Activated naive CD8-positive, alpha-beta T cell treated with anti-CD3 and anti-CD28 coated beads, Interleukin-2, amount 50 U/mL, for 16 hours (primary cell): ENCODE measurements around the gene RRP15.
"Not testable (repeated sequence)": the region's sequence is repeated elsewhere in the genome, so short reads cannot be mapped to it uniquely, and the experiment has no call there.

Experiments used
- DNase-seq: peaks from one replicate; pipeline ENCODE4 v3.0.0-alpha.2; 2020; ENCODE audit warnings: low read depth, low spot score

RRP15 gene

DNA sequence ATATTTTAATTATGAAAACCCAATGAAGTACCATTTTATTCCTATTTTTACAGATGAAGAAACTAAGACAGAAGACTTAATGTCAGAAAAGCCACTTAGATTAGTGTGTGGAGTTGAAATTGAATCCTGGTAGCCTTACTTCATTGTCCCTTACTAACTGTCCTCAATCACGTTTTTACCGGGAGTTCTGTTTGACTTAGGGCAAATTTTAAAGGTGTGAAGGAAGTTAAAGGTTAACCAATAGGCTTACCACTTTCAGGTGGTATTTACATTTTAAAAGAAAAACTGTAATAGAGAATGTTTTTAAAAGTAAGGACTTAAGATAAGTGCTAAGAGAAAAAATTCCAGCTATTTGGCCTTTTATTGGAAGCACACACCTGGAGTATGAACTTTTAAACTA, 12.4 kb downstream of the RRP15 start:
- no peak for DNase-seq

DNA sequence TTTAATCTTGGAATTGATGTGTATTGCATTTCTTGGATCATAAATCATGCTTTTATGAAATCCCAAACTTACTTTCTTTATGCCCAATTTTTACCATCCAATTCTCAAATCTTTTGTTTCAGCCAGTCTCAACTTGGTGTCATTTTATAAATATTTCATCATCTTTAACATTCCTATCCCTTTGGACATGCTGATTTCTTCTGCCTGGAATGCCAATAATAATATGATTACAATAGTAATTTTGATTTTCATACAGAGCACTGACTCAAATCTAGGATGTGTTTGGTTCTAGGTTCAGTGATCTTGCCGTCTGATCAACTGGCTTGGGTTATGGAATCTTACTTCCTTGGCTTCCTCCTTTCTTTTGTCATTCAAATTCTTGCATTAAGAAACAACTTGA, 12.8 kb downstream of the RRP15 start:
- no peak for DNase-seq

DNA sequence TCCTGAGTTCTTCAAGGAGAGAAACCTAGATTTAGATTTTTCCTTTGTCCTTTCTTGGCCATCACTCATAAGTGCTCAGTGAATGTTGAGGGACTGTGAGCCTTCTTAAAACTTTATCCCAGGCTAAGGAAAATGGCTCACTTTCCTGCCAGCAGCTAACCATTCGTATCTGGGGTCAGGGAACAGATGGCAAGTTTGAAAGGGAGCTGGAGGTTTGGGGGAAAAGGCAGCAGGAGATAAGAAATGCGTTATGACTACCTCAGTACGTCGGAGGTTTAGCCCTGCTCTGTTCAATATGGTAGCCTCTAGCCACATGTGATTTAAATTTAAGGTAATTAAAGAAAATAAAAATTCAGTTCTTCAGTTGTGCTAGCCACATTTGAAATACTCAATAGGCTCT, 13.3 kb downstream of the RRP15 start:
- DNase-seq = no peak

DNA sequence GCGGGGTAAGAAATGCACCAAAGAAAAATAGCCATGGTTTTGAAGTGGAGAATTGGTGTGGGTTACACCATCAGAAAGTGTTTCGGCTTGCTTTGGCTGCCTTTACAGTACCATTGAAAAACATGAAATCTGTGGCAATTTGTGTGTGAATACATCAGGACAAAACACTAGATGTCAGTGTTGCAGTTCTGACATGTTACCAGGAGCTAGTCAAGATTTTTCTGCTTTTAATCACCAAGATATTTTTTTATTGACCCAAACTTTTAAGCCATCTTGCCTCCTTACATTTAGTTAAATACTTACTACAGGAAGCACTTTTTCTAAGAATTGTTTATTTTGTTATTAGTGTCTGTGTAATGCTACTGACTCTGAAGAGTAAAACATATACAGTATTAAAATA, 14.3 kb downstream of the RRP15 start:
- DNase-seq = no peak

DNA sequence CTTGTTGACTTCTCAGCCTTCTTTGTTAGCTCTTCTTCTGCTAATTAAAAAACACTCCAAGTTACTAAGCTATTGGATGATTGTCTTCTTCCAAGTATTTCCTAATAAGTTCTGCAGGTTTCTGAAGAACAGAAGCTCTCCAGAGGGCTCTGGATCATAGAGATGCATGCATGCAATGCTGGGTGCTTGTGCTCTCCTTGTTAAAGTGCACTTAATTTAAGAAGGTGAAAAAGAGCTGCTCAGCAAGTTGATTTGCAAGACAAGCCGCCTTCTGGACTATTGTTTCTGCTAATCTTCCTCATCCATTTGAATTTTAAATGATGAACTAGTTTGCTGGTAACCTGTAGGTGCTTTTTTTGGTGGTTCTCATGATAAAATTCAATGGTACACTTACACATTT, 16.1 kb downstream of the RRP15 start:
- no peak for DNase-seq

DNA sequence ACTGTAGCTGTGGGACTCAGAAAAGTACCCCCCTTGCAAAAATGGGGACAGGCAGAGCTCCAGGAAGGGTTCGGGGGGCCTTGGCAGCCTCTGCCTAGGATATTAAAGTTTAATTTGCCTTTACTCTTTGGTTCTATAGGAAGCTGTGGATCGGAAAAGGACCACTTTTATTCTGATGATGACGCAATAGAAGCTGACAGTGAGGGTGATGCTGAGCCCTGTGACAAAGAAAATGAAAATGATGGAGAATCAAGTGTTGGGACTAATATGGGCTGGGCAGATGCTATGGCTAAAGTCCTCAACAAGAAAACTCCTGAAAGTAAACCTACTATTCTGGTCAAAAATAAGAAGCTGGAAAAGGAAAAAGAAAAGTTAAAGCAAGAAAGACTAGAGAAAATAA, 17.1 kb downstream of the RRP15 start:
- DNase-seq = no peak

DNA sequence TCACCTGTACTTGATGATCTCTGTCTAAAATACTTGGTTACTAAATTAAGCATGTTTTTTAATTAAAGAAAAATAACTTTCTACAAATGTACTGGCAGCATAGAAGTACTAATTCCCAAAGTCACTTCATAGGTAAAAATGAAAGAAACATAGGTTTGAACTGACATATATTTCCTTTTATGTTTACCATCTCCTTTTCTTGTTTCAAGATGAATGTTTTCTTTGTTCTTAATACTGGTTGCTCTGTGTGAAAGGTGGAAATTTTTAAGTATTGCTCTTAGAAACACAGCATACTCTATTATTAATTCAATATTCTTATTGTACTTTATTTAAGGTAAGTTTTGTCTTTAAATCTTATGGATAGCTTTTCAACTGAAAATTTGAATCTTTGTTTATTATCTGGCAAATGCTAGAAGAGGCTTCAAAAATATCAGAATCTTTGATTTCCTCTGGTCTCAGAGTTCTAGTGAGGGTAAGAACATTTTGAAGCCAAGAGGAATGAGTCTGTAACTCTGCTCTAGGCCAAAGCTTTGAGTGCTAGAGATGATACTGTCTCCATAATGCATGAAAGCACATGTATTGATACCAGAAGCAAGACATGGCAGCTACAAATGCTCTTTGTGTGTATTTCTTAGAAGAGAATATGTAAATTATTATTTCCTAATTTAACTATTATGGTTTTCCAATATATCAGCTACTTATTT, 18.2 kb downstream of the RRP15 start:
- no peak for DNase-seq

DNA sequence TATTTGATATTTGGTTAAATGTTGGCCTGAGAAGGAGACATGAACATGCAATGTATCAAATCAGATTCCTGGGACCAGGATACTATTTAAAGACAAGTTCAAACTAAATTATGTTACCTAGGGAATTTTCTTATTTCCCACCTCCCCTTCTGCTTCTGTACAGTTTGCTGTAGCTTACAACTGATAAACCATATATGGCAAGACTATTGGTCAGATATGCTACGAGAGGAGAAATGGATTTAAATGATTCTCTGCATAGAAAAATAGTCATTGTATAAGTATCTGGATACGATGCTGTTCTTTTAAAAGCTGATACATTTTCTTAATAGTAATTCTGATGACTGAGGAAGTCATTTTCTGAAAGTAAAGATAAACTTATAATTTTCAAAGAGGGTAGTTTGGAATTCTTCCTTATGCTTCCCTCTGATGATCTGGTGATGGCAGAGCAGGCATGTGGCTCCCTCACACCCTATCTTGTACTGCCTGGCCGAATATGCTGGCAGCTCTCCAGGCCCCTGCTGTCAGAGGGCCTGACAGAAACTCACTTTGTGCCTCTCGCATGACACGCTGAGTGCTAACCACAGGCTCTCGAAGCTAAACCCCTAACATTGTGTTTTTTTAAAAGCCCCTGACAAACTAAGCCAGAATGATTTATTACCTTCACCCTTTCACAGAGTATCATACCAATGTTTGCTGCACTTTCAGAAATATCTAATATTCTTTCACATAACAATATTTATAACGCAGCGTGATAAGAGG, 19.4 kb downstream of the RRP15 start:
- no peak for DNase-seq

DNA sequence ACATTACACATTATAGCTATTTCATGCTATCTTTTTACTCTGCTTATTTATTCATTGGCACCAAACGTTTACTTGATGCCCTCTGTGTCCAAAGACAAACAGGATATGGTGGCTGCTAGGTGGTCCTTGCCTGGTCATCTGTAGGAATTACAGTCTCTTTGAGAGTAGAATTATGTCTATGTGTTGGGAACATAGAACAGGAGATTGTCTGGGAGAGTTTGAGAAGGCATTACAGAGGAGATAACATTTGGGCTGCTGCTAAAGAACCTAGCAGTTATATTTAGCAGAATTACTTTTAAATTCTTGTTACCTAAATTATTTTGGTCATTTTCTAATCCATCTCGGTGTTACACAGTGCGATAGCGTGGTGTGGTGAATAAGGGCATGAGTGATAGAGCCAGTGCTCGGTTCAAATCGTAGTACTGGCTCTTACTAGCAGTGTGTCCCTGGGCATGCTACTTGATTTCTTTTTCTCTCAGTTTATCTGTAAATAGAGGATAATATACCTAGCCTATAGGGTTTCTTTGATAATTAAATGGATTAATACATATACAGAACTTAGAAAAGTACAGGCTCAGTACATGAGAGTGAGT, 20.5 kb downstream of the RRP15 start:
- DNase-seq = no peak

DNA sequence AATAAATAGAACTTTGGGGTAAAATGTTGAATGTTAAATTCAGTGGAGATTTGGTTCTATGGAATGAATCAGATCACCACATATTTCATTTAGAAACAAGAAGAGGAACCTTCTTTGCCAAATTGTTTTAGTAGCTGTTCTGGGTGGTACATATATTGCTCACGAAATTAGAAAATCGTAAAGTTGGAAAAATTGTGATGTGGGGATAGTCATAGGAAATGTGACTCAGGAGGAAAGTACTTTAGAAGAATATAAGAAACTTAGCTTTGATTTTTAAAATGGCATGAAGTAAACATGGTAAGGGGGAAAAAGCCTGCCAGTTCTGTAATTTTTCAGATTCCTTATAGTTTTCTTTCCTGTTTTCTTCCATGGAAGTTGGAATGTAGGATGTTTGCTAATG, 27.4 kb downstream of the RRP15 start:
- no peak for DNase-seq

DNA sequence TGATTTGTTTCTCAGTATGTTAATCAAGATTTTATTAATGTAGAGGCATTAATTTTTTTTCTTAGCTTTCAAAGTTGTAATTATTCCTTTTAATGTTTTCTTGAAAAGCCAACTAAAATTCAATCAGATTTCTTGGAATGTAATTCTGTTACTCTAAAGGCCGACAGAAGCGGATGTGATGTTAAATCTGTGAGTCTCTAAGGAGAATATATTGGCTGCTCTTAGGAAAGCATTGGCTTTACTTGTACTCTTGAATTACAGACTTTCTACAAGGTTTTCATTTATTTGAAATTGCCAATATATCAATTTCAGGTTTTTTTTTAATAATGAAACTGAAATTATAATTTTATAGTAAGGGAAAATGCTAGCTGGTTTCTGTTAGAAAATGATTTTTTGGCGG, 29.2 kb downstream of the RRP15 start:
- no peak for DNase-seq

DNA sequence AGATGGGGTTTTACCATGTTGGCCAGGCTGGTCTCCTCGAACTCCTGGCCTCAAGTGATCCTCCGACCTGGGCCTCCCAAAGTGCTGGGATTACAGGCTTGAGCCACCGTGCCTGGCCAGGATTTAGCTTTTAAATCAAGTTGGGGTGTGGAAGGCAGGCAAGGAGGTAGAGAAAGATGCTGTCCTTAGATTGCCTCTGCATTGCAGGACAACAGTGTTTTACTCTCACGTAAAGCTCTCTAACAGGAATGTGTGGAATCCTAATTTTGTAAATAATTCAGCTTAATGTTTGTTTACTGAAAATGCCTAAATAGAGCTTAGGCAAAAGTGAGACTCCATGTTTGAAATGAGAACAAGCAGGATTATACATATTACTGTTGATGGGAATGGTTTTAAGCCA, 30.5 kb downstream of the RRP15 start:
- DNase-seq = no peak

DNA sequence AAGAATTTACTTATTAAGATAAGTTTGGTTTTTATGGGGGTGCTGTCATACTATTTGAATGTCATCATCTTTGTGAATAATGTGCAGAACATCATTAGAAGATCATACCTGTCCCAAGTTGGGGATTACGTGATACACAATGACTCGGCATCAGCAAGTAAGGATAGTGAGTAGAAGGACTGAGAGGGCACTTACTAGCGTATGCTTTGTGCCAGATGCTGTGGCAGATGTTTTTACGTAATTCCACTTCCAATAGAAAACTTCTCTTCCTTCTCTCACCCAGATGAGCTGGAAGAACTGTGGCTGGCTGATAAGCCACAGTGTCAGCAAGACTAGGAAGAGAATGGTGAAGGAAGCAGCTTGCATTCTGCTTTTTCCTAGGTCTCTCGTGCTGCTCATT, 32.0 kb downstream of the RRP15 start:
- no peak for DNase-seq

DNA sequence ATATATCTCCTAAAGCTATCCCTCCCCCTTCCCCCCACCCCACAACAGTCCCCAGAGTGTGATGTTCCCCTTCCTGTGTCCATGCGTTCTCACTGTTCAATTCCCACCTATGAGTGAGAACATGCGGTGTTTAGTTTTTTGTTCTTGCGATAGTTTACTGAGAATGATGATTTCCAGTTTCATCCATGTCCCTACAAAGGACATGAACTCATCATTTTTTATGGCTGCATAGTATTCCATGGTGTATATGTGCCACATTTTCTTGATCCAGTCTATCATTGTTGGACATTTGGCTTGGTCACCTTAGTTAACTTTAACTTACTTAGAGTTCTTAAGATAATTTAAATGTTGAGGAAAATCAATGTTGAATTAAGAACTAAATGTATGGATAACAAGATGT, 35.1 kb downstream of the RRP15 start:
- not testable (repeated sequence) for DNase-seq

DNA sequence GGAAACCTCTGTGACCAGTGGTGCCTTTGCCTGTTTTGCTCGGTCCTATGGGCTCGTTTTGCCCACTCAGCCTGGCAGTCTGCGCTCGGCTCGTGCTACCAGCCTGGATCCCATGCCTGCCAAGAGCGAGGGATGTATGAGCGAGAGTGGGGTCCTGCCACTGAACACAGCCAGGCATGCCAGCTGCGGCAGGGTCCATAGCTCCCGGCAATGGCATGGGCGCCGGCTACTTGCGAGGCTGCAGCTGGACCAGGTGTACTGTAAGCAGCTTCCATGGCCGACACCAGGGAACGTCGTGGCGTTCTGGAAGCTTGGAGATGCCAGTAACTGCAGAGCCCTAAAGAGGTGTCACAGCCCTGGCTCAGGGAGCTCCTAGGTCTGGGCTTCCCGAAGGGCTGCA, 37.7 kb downstream of the RRP15 start:
- DNase-seq = no peak

DNA sequence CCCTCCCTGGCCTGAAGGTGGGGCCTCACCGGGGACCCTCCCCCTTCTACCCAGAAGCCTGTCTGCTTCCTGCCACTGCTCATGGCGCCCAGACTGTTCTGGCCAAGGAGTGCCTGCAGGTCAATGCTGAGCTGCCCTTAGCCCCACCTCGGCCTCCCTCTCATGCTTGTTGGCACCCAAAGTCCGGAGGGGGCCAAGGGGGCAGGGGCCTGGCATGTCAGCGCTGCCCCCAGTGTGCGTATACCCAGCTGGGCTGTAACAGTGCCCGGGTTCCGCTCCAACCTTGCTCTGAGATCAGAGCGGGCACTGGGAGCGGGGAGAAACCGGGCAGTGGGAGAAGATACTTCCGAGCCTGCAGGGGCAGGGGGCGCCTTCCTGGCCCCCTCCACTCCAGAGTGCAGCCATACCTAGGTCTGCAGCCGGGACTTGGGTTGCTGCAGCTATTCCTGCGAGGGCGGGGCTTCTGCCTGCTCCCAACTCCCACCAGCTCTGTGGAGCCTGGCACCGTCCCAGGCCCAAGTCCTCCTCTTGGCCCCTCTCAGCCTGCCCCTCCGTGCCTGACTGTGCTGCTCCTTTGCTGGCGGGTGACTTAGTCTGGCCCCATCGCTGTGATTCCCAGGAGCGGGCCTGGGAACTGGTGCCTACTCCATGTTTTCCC, 38.6 kb downstream of the RRP15 start:
- no peak for DNase-seq

DNA sequence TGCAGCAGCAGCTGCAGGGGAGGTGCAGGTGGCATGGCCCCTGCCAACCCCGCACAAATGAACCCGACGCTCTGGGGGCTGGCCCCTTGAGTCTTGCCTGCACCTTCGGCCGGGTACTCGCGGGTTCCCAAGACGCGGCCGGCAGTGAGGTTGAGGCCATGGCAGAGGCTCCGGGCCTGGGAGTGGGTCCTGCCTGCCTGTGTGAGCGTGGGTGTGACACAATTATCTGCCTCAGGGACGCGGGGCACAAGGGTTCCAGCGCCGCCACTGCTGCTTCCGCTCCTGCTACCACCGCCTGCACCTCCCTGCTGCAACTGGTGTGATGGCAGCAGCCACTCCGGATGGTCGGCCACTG, 39.1 kb downstream of the RRP15 start:
- no peak for DNase-seq

DNA sequence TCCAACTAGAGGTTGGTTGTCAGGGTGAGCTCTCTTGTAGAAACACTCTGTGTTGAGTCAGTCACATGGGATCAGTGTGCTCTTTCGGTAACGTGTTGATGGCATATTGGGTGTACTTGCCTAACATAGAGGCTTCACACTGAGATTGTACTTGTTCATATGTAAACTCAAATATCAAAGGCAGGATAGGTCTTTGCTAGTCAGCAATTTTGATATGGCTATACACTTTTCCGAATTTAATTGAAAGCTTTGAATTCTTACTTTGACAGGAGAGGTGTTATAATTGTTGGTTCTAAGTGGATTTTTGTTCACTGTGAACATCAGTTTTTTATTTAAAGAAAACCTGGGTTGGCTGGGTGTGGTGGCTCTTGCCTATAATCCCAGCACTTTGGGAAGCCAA, 43.7 kb downstream of the RRP15 start:
- DNase-seq = no peak

DNA sequence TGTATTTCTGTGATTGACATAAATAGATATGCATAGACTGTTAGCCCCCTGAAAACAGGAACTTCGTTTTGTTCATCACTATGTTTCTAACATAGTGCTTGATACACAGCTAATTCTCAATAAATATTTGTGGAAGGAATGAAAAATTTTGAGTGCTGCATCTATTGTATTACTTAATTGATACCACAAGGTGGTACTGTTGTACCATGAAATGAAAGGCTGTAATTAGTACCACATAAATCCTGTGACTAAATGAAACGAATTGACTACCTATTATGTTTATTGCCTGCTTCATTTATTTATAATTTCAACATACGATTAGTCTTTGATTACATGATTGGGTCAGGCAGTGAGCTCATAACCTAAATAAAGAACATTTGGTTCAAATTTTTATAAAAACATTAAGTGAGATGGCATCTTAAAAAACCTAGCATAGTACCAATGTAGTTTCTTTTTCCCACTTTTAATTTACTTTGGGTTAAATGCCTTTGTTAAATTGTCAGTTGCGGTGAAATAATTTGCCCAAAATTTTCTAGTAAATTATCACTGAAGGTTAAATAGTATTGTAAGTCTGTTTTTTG, 45.0 kb downstream of the RRP15 start:
- DNase-seq = no peak

DNA sequence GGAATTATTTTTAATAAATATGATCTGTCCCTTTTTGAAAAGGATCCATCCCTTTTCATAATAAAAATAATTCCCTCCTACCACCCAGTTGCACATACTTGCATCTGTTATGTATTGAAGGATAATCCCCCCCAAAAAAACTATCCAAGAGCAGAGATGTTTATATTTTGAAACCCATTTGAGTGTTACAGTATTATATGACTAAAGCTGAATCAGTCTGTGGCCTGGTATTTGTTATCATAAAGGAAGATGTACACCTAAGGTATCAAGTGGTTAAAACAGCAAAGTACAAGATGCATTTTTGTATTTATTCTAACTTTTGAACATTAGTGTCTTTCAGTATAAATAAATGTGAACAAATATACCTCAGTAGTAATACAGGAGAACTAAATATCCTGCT, 47.3 kb downstream of the RRP15 start:
- no peak for DNase-seq

DNA sequence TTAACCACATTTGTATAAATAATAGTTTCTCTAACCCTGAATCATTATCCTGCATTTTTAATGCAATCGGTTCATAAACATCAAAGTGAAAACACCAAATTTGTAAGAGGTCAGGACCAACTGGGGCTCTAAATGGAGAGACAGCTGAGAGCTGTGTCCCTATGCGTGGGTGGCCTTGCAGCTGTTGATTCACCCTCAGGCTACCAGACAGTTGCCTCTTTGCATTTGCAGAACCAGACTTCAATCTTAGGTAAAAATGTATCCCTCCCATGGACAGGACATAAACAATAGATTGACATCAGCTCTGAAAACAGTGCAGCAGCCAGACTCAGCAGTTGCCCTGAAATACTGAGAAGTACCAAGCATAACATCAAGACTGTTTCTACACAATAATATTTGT, 51.2 kb downstream of the RRP15 start:
- no peak for DNase-seq

DNA sequence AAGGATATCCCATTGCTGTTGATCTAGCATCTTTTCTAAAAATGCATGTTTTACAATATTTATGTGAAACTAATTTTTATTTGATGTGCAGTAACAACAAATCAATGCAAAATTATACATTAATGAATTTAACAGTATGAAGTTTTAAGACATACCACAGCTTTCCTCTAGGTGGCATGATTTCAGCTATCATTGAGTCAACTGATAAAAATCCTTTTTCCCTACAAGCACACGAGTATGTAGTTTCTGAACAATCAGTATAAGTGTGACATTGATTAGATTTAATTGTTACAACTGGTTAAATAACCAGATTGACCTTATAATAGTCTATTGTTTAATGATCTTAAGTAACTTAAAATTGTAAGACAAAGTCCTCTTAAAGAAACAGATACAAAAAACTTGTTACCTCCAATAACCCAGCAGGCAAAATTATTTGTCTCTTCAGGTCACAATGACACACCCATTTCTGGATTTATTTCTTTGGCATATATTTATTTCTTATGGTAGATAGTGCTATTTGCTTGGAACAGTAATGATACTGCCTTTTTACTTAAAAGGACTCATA, 54.3 kb downstream of the RRP15 start:
- DNase-seq = no peak
